Neural progenitor cell (in vitro differentiated cells): Measurements from ENCODE around the gene NEU2. TPM values are rescaled to one million over a fixed set of nuclear protein-coding genes. Genes with fewer than 3 reads are reported as not detected.

ENCODE experiments used
- DNase-seq: peaks from one replicate; pipeline ENCODE4 v3.0.0-alpha.2; 2016; ENCODE audit warnings: low spot score
- H2AFZ ChIP-seq: fragments of 200-600 bp; sonication (generic); replicated peaks from 2 replicates; pipeline ENCODE4 v1.6.1; 2016; ENCODE audit warnings: antibody characterized with exemption
- H3F3A ChIP-seq: fragments of 200-600 bp; sonication (generic); 2 replicates; pipeline ENCODE4 v1.6.1; 2016; ENCODE audit warnings: antibody characterized with exemption, low read depth
- H3K27ac ChIP-seq: fragments of 200-600 bp; sonication (generic); 2 replicates; pipeline ENCODE4 v1.5.1; 2016; ENCODE audit warnings: mild to moderate bottlenecking
- H3K27me3 ChIP-seq: fragments of 200-600 bp; sonication (generic); 2 replicates; pipeline ENCODE4 v1.6.1; 2016; ENCODE audit warnings: mild to moderate bottlenecking, moderate library complexity
- H3K36me3 ChIP-seq: fragments of 200-600 bp; sonication (generic); 2 replicates; pipeline ENCODE4 v1.5.1; 2016
- H3K4me1 ChIP-seq: fragments of 200-600 bp; sonication (generic); 2 replicates; pipeline ENCODE4 v1.6.1; 2016; ENCODE audit warnings: mixed run types
- H3K4me2 ChIP-seq: fragments of 200-600 bp; sonication (generic); 2 replicates; pipeline ENCODE4 v1.6.1; 2016
- H3K4me3 ChIP-seq: fragments of 200-600 bp; sonication (generic); 2 replicates; pipeline ENCODE4 v1.5.1; 2016
- H3K79me2 ChIP-seq: fragments of 200-600 bp; sonication (generic); 2 replicates; pipeline ENCODE4 v1.6.1; 2016; ENCODE audit warnings: low read depth
- H3K9ac ChIP-seq: fragments of 200-600 bp; sonication (generic); 2 replicates; pipeline ENCODE4 v1.6.1; 2016
- H3K9me3 ChIP-seq: fragments of 200-600 bp; sonication (generic); 2 replicates; pipeline ENCODE4 v1.5.1; 2016; ENCODE audit warnings: low read depth
- H4K20me1 ChIP-seq: fragments of 200-600 bp; sonication (generic); 2 replicates; pipeline ENCODE4 v1.6.1; 2016; ENCODE audit warnings: low read depth
- H3K27ac Mint-ChIP-seq: 3 replicates; pipeline ENCODE4 v1.8.0; 2021; ENCODE audit warnings: mixed read lengths
- H3K27me3 Mint-ChIP-seq: 2 replicates; pipeline ENCODE4 v1.8.0; 2022; ENCODE audit warnings: low read depth, mild to moderate bottlenecking, inconsistent platforms, moderate library complexity, mixed read lengths; ENCODE audit not compliant: insufficient read depth
- H3K36me3 Mint-ChIP-seq: 3 replicates; pipeline ENCODE4 v1.8.0; 2021; ENCODE audit warnings: mixed read lengths
- H3K4me1 Mint-ChIP-seq: 3 replicates; pipeline ENCODE4 v1.8.0; 2021; ENCODE audit warnings: mixed read lengths
- H3K4me3 Mint-ChIP-seq: 3 replicates; pipeline ENCODE4 v1.8.0; 2021; ENCODE audit warnings: mild to moderate bottlenecking, moderate library complexity, mixed read lengths
- H3K9me3 Mint-ChIP-seq: 3 replicates; pipeline ENCODE4 v1.8.0; 2020; ENCODE audit warnings: mixed read lengths
- CTCF ChIP-seq: fragments of 200-600 bp; sonication (generic); IDR thresholded peaks from 2 replicates; pipeline ENCODE4 v1.5.1; 2017; ENCODE audit warnings: antibody characterized with exemption, mild to moderate bottlenecking
- EZH2 ChIP-seq: fragments of 200-600 bp; sonication (generic); IDR thresholded peaks from 2 replicates; pipeline ENCODE4 v1.6.1; 2017; ENCODE audit warnings: antibody characterized with exemption, mild to moderate bottlenecking, moderate library complexity
- EZH2phosphoT487 ChIP-seq: fragments of 200-600 bp; sonication (generic); IDR thresholded peaks from 2 replicates; pipeline ENCODE4 v1.6.1; 2017; ENCODE audit warnings: antibody characterized with exemption
- total RNA-seq: library from RNA; depleted of rRNA; stranded (reverse); fragments of >200 nt; gene quantifications from 2 replicates; pipeline ENCODE4 v1.2.3, GENCODE V29; 2015; ENCODE audit warnings: low replicate concordance

Gene NEU2
- total RNA-seq, 1 donor from 2014 or later: not detected

GRCh38 chr2:233020454-233020853, 12.0 kb upstream of the NEU2 start:
- Mint-ChIP-seq H3K4me1 (no peaks in the 10 kb centered on the region), H3K27me3 (peaks cover 4% of the 10 kb centered on the region), H3K4me3 (no peak overlapping the region), H3K9me3 (peaks cover 5% of the 10 kb centered on the region), H3K27ac (no peak overlapping the region), H3K36me3 (no peaks in the 10 kb centered on the region)
- Histone ChIP-seq H3F3A (no peaks in the 10 kb centered on the region), H3K4me3 (no peak overlapping the region), H3K4me2 (no peak overlapping the region), H2AFZ (no peak overlapping the region), H3K27ac (no peak overlapping the region), H4K20me1 (no peaks in the 10 kb centered on the region), H3K79me2 (no peaks in the 10 kb centered on the region), H3K27me3 (no peaks in the 10 kb centered on the region), H3K4me1 (no peaks in the 10 kb centered on the region), H3K9me3 (no peaks in the 10 kb centered on the region), H3K36me3 (no peaks in the 10 kb centered on the region), H3K9ac (no peak overlapping the region)
- no peak for DNase-seq
- TF ChIP-seq EZH2phosphoT487 (no peak), CTCF (no peak), EZH2 (no peak)

- H3K36me3 ChIP-seq: no peaks in the 10 kb centered on the region
- Mint-ChIP-seq H3K27me3 (peaks cover 4% of the 10 kb centered on the region), H3K4me3 (no peak overlapping the region), H3K9me3 (peaks cover 2% of the 10 kb centered on the region), H3K4me1 (no peaks in the 10 kb centered on the region), H3K27ac (no peak overlapping the region), H3K36me3 (no peaks in the 10 kb centered on the region)
- no peak for TF ChIP-seq EZH2
- TF ChIP-seq EZH2phosphoT487: no peak
- H3K9ac ChIP-seq: no peak overlapping the region
- DNase-seq: no peak
- no peaks in the 10 kb centered on the region for H3K4me1 ChIP-seq
- no peak overlapping the region for H3K27ac ChIP-seq
- no peaks in the 10 kb centered on the region for H3F3A ChIP-seq
- no peaks in the 10 kb centered on the region for H4K20me1 ChIP-seq
- no peaks in the 10 kb centered on the region for H3K9me3 ChIP-seq
- no peak overlapping the region for H3K4me2 ChIP-seq
- H3K27me3 ChIP-seq: no peaks in the 10 kb centered on the region
- H3K4me3 ChIP-seq: no peak overlapping the region
- no peaks in the 10 kb centered on the region for H3K79me2 ChIP-seq
- no peak overlapping the region for H2AFZ ChIP-seq
Observed at GRCh38 chr2:233021771-233022170, 10.7 kb upstream of the NEU2 start.

- Histone ChIP-seq H3K9ac (no peak overlapping the region), H3K79me2 (no peaks in the 10 kb centered on the region), H3K4me3 (no peak overlapping the region), H3K36me3 (no peaks in the 10 kb centered on the region), H4K20me1 (no peaks in the 10 kb centered on the region), H2AFZ (no peak overlapping the region), H3F3A (no peaks in the 10 kb centered on the region), H3K9me3 (no peaks in the 10 kb centered on the region), H3K27ac (no peak overlapping the region), H3K4me2 (no peak overlapping the region), H3K4me1 (no peaks in the 10 kb centered on the region), H3K27me3 (no peaks in the 10 kb centered on the region)
- H3K9me3 Mint-ChIP-seq: peaks cover under 1% of the 10 kb centered on the region
- H3K36me3 Mint-ChIP-seq: no peaks in the 10 kb centered on the region
- no peak for DNase-seq
- H3K27ac Mint-ChIP-seq: no peak overlapping the region
- H3K4me1 Mint-ChIP-seq: no peaks in the 10 kb centered on the region
- no peak for TF ChIP-seq EZH2phosphoT487
- no peak for TF ChIP-seq CTCF
- no peak for TF ChIP-seq EZH2
- H3K4me3 Mint-ChIP-seq: no peak overlapping the region
- H3K27me3 Mint-ChIP-seq: peaks cover 4% of the 10 kb centered on the region
Observed at GRCh38 chr2:233022561-233022960, 9.9 kb upstream of the NEU2 start.

- no peak for TF ChIP-seq EZH2
- no peak for TF ChIP-seq EZH2phosphoT487
- TF ChIP-seq CTCF: no peak
- H3K4me3 ChIP-seq: no peak overlapping the region
- Mint-ChIP-seq H3K4me1 (no peaks in the 10 kb centered on the region), H3K9me3 (no peaks in the 10 kb centered on the region), H3K27ac (no peak overlapping the region), H3K4me3 (no peak overlapping the region), H3K27me3 (peaks cover 4% of the 10 kb centered on the region), H3K36me3 (no peaks in the 10 kb centered on the region)
- DNase-seq: no peak
- no peaks in the 10 kb centered on the region for H3K27me3 ChIP-seq
- no peaks in the 10 kb centered on the region for H3F3A ChIP-seq
- no peak overlapping the region for H3K9ac ChIP-seq
- no peaks in the 10 kb centered on the region for H3K36me3 ChIP-seq
- H3K9me3 ChIP-seq: no peaks in the 10 kb centered on the region
- H3K27ac ChIP-seq: no peak overlapping the region
- no peaks in the 10 kb centered on the region for H4K20me1 ChIP-seq
- no peak overlapping the region for H2AFZ ChIP-seq
- H3K4me2 ChIP-seq: no peak overlapping the region
- H3K4me1 ChIP-seq: no peaks in the 10 kb centered on the region
- H3K79me2 ChIP-seq: no peaks in the 10 kb centered on the region
Observed at GRCh38 chr2:233023007-233023760, 9.3 kb upstream of the NEU2 start.
